ENCODE measurements around the gene CILP2. TPM values are rescaled to one million over a fixed set of nuclear protein-coding genes. Genes with fewer than 3 reads are reported as not detected.

The CILP2 gene
- total and polyA plus RNA-seq, 2 of the 4 experiments (the other 2 are of a cell fraction): 0.18 to 0.87 TPM

- Histone ChIP-seq H3K9me3 (ENCODE audit: control insufficient read depth, insufficient read depth, low read length) (no peaks in the 10 kb centered on the region), H4K91ac (ENCODE audit: insufficient read depth, low read depth, low read length) (no peak overlapping the region), H3K4ac (ENCODE audit: low read depth, low read length) (no peak overlapping the region), H3K4me1 (ENCODE audit: control insufficient read depth, insufficient read depth, low read length) (peaks cover 2% of the 10 kb centered on the region; the same call in 1 of the 2 replicates), H3K23ac (ENCODE audit: low read depth, low read length) (no peak overlapping the region), H4K8ac (ENCODE audit: low read depth in 2 of 2, low read length in 2 of 2) (no peak overlapping the region), H3K27ac (ENCODE audit: insufficient read depth, low read length) (no peak overlapping the region), H3K9me1 (ENCODE audit: insufficient read depth, low read length) (no peaks in the 10 kb centered on the region), H3K4me2 (ENCODE audit: low read depth, low read length) (no peak overlapping the region), H3K18ac (ENCODE audit: low read depth, low read length) (no peak overlapping the region), H3K14ac (replicated peaks; ENCODE audit: low read depth, low read length) (no peak overlapping the region), H4K5ac (ENCODE audit: low read depth, low read length) (no peak overlapping the region), H2AK9ac (replicated peaks; ENCODE audit: low read depth, low read length, poor library complexity) (no peak overlapping the region), H2AK5ac (ENCODE audit: low read depth, low read length) (no peak overlapping the region), H4K20me1 (ENCODE audit: insufficient read depth, low read length) (peaks cover 38% of the 10 kb centered on the region), H2BK15ac (ENCODE audit: low read depth, low read length) (no peak overlapping the region), H2BK120ac (ENCODE audit: low read depth, low read length) (no peak overlapping the region), H3K9ac (ENCODE audit: low read depth, low read length) (no peak overlapping the region), H2BK20ac (ENCODE audit: low read depth, low read length) (no peak overlapping the region), H3K79me1 (ENCODE audit: low read depth in 1 of 2, low read length in 2 of 2) (peaks cover 22 to 57% of the 10 kb centered on the region in 2 experiments), H2AFZ (replicated peaks; ENCODE audit: low read length, poor library complexity) (no peak overlapping the region), H3K4me3 (ENCODE audit: insufficient read depth, low read depth, low read length) (no peak overlapping the region), H3K56ac (ENCODE audit: extremely low read depth, insufficient read depth, low read length) (no peak overlapping the region), H2BK5ac (ENCODE audit: low read depth, low read length, poor library complexity, severe bottlenecking) (no peak overlapping the region), H3K36me3 (ENCODE audit: control insufficient read depth, insufficient read depth, low read length) (peaks cover 34% of the 10 kb centered on the region), H3K27me3 (ENCODE audit: control insufficient read depth, insufficient read depth, low read length) (no peaks in the 10 kb centered on the region)
- in situ Hi-C loops (cut with MboI; ENCODE audit: low sequenced_read_pairs) (no loop called here), intact Hi-C loops (cut with micrococcal nuclease) (no loop called here), dilution Hi-C loops (cut with HindIII; ENCODE audit: low sequenced_read_pairs, unreplicated experiment) (no loop called here)
- 95% methylated on average over 4 of the region's 7 CpGs; no CpG with 5 or more reads in 1 of the 2 experiments for WGBS, 2 experiments (ENCODE audit: extremely low coverage in 2 of 2, insufficient read length in 1 of 2)
- CTCF ChIA-PET: no interaction called here
- no peak for TF ChIP-seq POLR2A (IDR thresholded peaks at IDR 0.05; ENCODE audit: low read depth, low read length)
- DNase-seq (no peak), ATAC-seq (ENCODE audit: low read depth) (no peak)
- no TSS peak for BruUV-seq (replicated peaks)
- POLR2A ChIA-PET (ENCODE audit: unreplicated experiment): no interaction called here
Observed at GRCh38 chr19:19524053-19524452, 14.0 kb upstream of the CILP2 start.

All from IMR-90 (cell line).